ENCODE measurements around the gene CPNE7.

The CPNE7 gene

GRCh38 chr16:89621698-89622409 is 46.3 kb downstream of the CPNE7 start:
- H3K4me3 ChIP-seq (ENCODE audit: low read length, poor library complexity, severe bottlenecking): no peak overlapping the region
- no peaks in the 10 kb centered on the region for H3K27me3 ChIP-seq (ENCODE audit: insufficient read depth, low read length, poor library complexity, severe bottlenecking)
- no peaks in the 10 kb centered on the region for H3K36me3 ChIP-seq (ENCODE audit: insufficient read depth, low read length)
- H3F3A ChIP-seq (ENCODE audit: low read depth): no peaks in the 10 kb centered on the region
- H3K9ac ChIP-seq (ENCODE audit: low read depth, low read length, poor library complexity, severe bottlenecking): no peak overlapping the region
- H3K4me1 ChIP-seq (ENCODE audit: insufficient read depth, low read length, poor library complexity, severe bottlenecking): peaks cover 2% of the 10 kb centered on the region
- H3K79me2 ChIP-seq (ENCODE audit: insufficient read depth, low read length): no peaks in the 10 kb centered on the region
- TF ChIP-seq EZH2phosphoT487 (IDR thresholded peaks at IDR 0.05; ENCODE audit: borderline replicate concordance) (no peak), CTCF (conservative IDR thresholded peaks at IDR 0.05; ENCODE audit: low read length) (no peak)
- no peak overlapping the region for H3K4me2 ChIP-seq (ENCODE audit: low read depth, low read length, poor library complexity, severe bottlenecking)
- H2AFZ ChIP-seq (ENCODE audit: low read length): no peak overlapping the region
- H3K9me2 ChIP-seq (replicated peaks; ENCODE audit: low read depth, low read length): no peaks in the 10 kb centered on the region
- H3K9me3 ChIP-seq (ENCODE audit: insufficient read depth, low read depth, low read length): no peaks in the 10 kb centered on the region
- no peaks in the 10 kb centered on the region for H4K20me1 ChIP-seq (ENCODE audit: insufficient read depth, low read length, poor library complexity, severe bottlenecking)

- Histone ChIP-seq H3K27me3 (ENCODE audit: insufficient read depth, low read length, poor library complexity, severe bottlenecking) (no peaks in the 10 kb centered on the region), H3K4me3 (ENCODE audit: low read length, poor library complexity, severe bottlenecking) (no peak overlapping the region), H3K9ac (ENCODE audit: low read depth, low read length, poor library complexity, severe bottlenecking) (no peak overlapping the region), H3K79me2 (ENCODE audit: insufficient read depth, low read length) (no peaks in the 10 kb centered on the region), H3K9me3 (ENCODE audit: insufficient read depth, low read depth, low read length) (no peaks in the 10 kb centered on the region), H3K4me1 (ENCODE audit: insufficient read depth, low read length, poor library complexity, severe bottlenecking) (no peaks in the 10 kb centered on the region), H3K9me2 (replicated peaks; ENCODE audit: low read depth, low read length) (no peaks in the 10 kb centered on the region), H2AFZ (ENCODE audit: low read length) (no peak overlapping the region), H3K4me2 (ENCODE audit: low read depth, low read length, poor library complexity, severe bottlenecking) (no peak overlapping the region), H3K36me3 (ENCODE audit: insufficient read depth, low read length) (no peaks in the 10 kb centered on the region), H3F3A (ENCODE audit: low read depth) (no peaks in the 10 kb centered on the region), H4K20me1 (ENCODE audit: insufficient read depth, low read length, poor library complexity, severe bottlenecking) (no peaks in the 10 kb centered on the region)
- TF ChIP-seq EZH2phosphoT487 (IDR thresholded peaks at IDR 0.05; ENCODE audit: borderline replicate concordance) (no peak), CTCF (conservative IDR thresholded peaks at IDR 0.05; ENCODE audit: low read length) (no peak)
Observed at GRCh38 chr16:89623511-89624261, 48.1 kb downstream of the CPNE7 start.

GRCh38 chr16:89624777-89625761 is 49.5 kb downstream of the CPNE7 start:
- no peak overlapping the region for H3K4me3 ChIP-seq (ENCODE audit: low read length, poor library complexity, severe bottlenecking)
- H4K20me1 ChIP-seq (ENCODE audit: insufficient read depth, low read length, poor library complexity, severe bottlenecking): no peaks in the 10 kb centered on the region
- no peaks in the 10 kb centered on the region for H3K36me3 ChIP-seq (ENCODE audit: insufficient read depth, low read length)
- no peaks in the 10 kb centered on the region for H3K9me3 ChIP-seq (ENCODE audit: insufficient read depth, low read depth, low read length)
- H3K4me2 ChIP-seq (ENCODE audit: low read depth, low read length, poor library complexity, severe bottlenecking): no peak overlapping the region
- TF ChIP-seq CTCF (conservative IDR thresholded peaks at IDR 0.05; ENCODE audit: low read length) (no peak), EZH2phosphoT487 (IDR thresholded peaks at IDR 0.05; ENCODE audit: borderline replicate concordance) (no peak)
- H3K79me2 ChIP-seq (ENCODE audit: insufficient read depth, low read length): no peaks in the 10 kb centered on the region
- H3F3A ChIP-seq (ENCODE audit: low read depth): no peaks in the 10 kb centered on the region
- H3K27me3 ChIP-seq (ENCODE audit: insufficient read depth, low read length, poor library complexity, severe bottlenecking): no peaks in the 10 kb centered on the region
- no peak overlapping the region for H3K9ac ChIP-seq (ENCODE audit: low read depth, low read length, poor library complexity, severe bottlenecking)
- no peak overlapping the region for H2AFZ ChIP-seq (ENCODE audit: low read length)
- H3K4me1 ChIP-seq (ENCODE audit: insufficient read depth, low read length, poor library complexity, severe bottlenecking): no peaks in the 10 kb centered on the region
- H3K9me2 ChIP-seq (replicated peaks; ENCODE audit: low read depth, low read length): no peaks in the 10 kb centered on the region
